Measurements from ENCODE around the gene GOLGA6A. TPM values are rescaled to one million over a fixed set of nuclear protein-coding genes. Genes with fewer than 3 reads are reported as not detected.

The GOLGA6A gene
- polyA plus RNA-seq, 3 donors from 2014 or later, result not detected

DNA sequence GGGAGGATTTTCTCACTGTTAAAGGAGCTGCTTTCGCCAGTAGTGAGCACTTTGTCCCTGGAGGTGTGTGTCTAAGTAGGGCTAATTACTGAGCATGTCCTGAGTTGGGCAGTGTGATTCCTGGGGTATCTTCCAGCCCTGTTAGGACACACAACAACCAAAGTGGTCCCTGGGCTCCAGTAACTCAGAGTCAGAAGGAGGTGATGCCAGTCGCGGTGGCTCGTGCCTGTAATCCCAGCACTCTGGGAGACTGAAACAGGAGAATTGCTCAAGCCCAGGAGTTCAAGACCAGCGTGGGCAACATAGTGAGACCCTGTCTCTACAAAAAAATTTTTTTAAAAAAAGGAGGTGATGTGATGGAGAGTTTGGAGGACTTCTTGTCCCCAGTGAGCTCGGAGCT lies 50.3 kb downstream of the GOLGA6A start:
- Mint-ChIP-seq H3K4me3 (no peak overlapping the region), H3K27ac (peak overlapping the region in 2 of 6 donors; percentile 5 to 62), H3K4me1 (peaks cover 0 to 2% of the 10 kb centered on the region in 2 donors), H3K27me3 (ENCODE audit: low read depth in 3 of 3) (peaks cover 0 to 4% (median 2%) of the 10 kb centered on the region in 3 donors), H3K9me3 (no peaks in the 10 kb centered on the region), H3K36me3 (peaks cover 0 to 30% (median 15%) of the 10 kb centered on the region in 3 donors)
- no peak for DNase-seq

DNA sequence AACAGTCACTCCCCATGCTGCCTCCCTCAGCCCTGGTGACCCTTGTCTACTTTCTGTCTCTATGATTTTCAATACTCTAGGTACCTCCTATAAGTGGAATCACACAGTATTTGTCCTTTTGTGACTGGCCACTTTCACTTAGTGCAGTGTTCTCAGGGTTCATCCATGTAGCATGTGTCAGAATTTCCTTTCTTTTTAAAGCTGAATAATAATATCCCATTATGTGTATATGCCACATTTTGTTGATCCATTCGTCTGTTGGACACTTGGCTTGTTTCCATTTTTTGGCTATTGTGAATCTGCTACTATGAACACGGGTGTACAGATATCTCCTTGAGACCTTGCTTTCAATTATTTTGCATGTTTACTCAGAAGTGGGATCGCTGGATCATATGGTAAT lies 53.7 kb downstream of the GOLGA6A start:
- Mint-ChIP-seq H3K27me3 (ENCODE audit: low read depth in 3 of 3) (peaks cover 2 to 5% (median 2%) of the 10 kb centered on the region in 3 donors), H3K9me3 (no peaks in the 10 kb centered on the region), H3K27ac (peak overlapping the region in 2 of 6 donors; percentile 6 to 45), H3K4me3 (no peak overlapping the region), H3K36me3 (peaks cover 3 to 31% (median 15%) of the 10 kb centered on the region in 3 donors), H3K4me1 (peaks cover 0 to 4% of the 10 kb centered on the region in 2 donors)
- no peak for DNase-seq

DNA sequence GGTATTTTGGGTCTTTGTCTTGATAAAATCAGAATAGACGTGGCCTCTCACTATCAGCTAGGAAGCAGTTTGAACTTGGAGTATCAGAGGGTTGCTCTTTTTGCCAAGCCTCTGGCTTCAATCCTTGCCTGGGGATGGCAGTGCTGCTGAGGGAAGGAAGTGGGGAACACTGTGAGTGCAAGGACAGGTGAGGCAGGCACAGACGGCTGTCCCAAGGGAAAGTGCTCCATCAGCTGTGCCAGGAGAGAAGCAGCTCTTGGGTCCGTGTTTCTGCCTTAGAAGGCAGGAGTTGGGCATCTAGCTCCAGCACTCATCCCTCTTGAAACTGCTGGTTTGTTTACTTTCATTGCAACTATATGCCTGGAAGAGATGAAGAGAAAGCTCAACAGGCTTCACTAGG lies 54.7 kb downstream of the GOLGA6A start:
- no peak for DNase-seq
- H3K36me3 Mint-ChIP-seq, result peaks cover 3 to 36% (median 16%) of the 10 kb centered on the region in 3 donors
- H3K27me3 Mint-ChIP-seq (ENCODE audit: low read depth in 3 of 3), result peaks cover 2 to 5% (median 2%) of the 10 kb centered on the region in 3 donors
- H3K4me3 Mint-ChIP-seq, result no peak overlapping the region
- H3K9me3 Mint-ChIP-seq, result no peaks in the 10 kb centered on the region
- peak overlapping the region in 3 of 6 donors; percentile 37 to 69 (median 51) for H3K27ac Mint-ChIP-seq
- peaks cover 0 to 4% of the 10 kb centered on the region in 2 donors for H3K4me1 Mint-ChIP-seq

- Mint-ChIP-seq H3K9me3 (no peaks in the 10 kb centered on the region), H3K27me3 (ENCODE audit: low read depth in 3 of 3) (peaks cover 2% of the 10 kb centered on the region in 3 donors), H3K4me3 (no peak overlapping the region), H3K27ac (peak overlapping the region in 1 of 6 donors; percentile 43), H3K4me1 (peaks cover 11 to 12% of the 10 kb centered on the region in 2 donors), H3K36me3 (peaks cover 9 to 37% (median 13%) of the 10 kb centered on the region in 3 donors)
- DNase-seq, result no peak
Observed at GRCh38 chr15:74025436-74025835, 56.9 kb downstream of the GOLGA6A start.

- no peak for DNase-seq
- Mint-ChIP-seq H3K27me3 (ENCODE audit: low read depth in 3 of 3) (peaks cover 2% of the 10 kb centered on the region in 3 donors), H3K36me3 (peaks cover 9 to 37% (median 13%) of the 10 kb centered on the region in 3 donors), H3K27ac (peak overlapping the region in 1 of 6 donors; percentile 2), H3K9me3 (no peaks in the 10 kb centered on the region), H3K4me3 (no peak overlapping the region), H3K4me1 (peaks cover 12 to 15% of the 10 kb centered on the region in 2 donors)
Observed at GRCh38 chr15:74024687-74025086, 57.7 kb downstream of the GOLGA6A start.

GRCh38 chr15:74022706-74023470 lies 59.5 kb downstream of the GOLGA6A start:
- no peak for DNase-seq
- peaks cover 16 to 26% of the 10 kb centered on the region in 2 donors for H3K4me1 Mint-ChIP-seq
- H3K36me3 Mint-ChIP-seq, result peaks cover 9 to 37% (median 13%) of the 10 kb centered on the region in 3 donors
- H3K27ac Mint-ChIP-seq, result no peak overlapping the region
- no peak overlapping the region for H3K4me3 Mint-ChIP-seq
- H3K27me3 Mint-ChIP-seq (ENCODE audit: low read depth in 3 of 3), result peaks cover 2% of the 10 kb centered on the region in 3 donors
- no peaks in the 10 kb centered on the region for H3K9me3 Mint-ChIP-seq

Other genes starting within 250 kb of the GOLGA6A start
- gene TBC1D21, start 209.0 kb downstream of the GOLGA6A start, polyA plus RNA-seq, result not detected
- gene LOXL1, start 156.1 kb downstream of the GOLGA6A start, polyA plus RNA-seq, result 1 to 10 TPM in 1 of 3 donors, under 1 TPM in 1, not detected in 1; 0.98 to 1.1 TPM
- 10 to 100 TPM; 12.7 to 17.4 (median 13.2) TPM for gene STOML1, start 90.3 kb downstream of the GOLGA6A start, polyA plus RNA-seq
- gene PML, start 87.8 kb downstream of the GOLGA6A start, polyA plus RNA-seq, result 10 to 100 TPM in 2 of 3 donors, 1 to 10 TPM in 1; 8.0 to 47.7 (median 16.2) TPM
- not detected for gene ISLR2, start 48.0 kb upstream of the GOLGA6A start, polyA plus RNA-seq
- not detected for gene ISLR, start 91.2 kb upstream of the GOLGA6A start, polyA plus RNA-seq
- gene STRA6, start 120.2 kb upstream of the GOLGA6A start, polyA plus RNA-seq, result not detected
- gene CCDC33, start 153.8 kb upstream of the GOLGA6A start, polyA plus RNA-seq, result not detected